Prostate gland (tissue), 2 donors: ENCODE data around the gene ANKIB1.

Experiments used
- CTCF ChIP-seq, 4 experiments: fragments of 200-600 bp in 2 of 4; fragments of 450-650 bp in 2 of 4; sonication (generic) in 2 of 4; IDR thresholded peaks; 1 replicate in 3 of 4; 2 replicates in 1 of 4; pipeline ENCODE4 v1.5.1; 2016 to 2019; ENCODE audit warnings: antibody characterized with exemption in 4 of 4, mild to moderate bottlenecking in 2 of 4, moderate library complexity in 2 of 4
- POLR2A ChIP-seq: fragments of 450-650 bp; IDR thresholded peaks from one replicate; pipeline ENCODE4 v1.6.1; 2016; ENCODE audit warnings: antibody characterized with exemption, mild to moderate bottlenecking
- POLR2AphosphoS5 ChIP-seq: sonication (generic); formaldehyde crosslinking; IDR thresholded peaks from one replicate; pipeline ENCODE4 v1.6.1; 2017; ENCODE audit warnings: antibody characterized with exemption

GRCh38 chr7:92331508-92331907, 85.7 kb downstream of the ANKIB1 start:
- TF ChIP-seq CTCF (IDR thresholded peaks at IDR 0.05) = no peak
- TF ChIP-seq POLR2A = no peak
- no peak for TF ChIP-seq POLR2AphosphoS5
